ENCODE measurements around the gene C5orf63.

DNA sequence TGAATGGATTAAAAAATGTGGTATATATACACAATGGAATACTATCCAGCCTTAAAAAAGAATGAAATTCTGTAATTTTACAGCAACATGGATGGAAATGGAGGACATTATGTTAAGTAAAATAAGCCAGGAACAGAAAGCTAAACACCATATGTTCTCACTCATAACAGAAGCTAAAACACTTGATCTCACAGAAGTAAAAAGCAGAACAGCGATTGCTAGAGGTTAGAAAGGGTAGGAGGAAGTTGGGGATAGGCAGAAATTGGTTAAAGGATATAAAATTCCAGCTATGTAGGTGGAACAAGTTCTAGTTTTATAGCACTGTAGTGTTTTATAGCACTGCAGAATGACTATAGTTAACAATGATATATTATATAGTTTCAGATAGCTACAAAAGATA lies 58.7 kb downstream of the C5orf63 start:
- TF ChIP-seq, protein P1, sequence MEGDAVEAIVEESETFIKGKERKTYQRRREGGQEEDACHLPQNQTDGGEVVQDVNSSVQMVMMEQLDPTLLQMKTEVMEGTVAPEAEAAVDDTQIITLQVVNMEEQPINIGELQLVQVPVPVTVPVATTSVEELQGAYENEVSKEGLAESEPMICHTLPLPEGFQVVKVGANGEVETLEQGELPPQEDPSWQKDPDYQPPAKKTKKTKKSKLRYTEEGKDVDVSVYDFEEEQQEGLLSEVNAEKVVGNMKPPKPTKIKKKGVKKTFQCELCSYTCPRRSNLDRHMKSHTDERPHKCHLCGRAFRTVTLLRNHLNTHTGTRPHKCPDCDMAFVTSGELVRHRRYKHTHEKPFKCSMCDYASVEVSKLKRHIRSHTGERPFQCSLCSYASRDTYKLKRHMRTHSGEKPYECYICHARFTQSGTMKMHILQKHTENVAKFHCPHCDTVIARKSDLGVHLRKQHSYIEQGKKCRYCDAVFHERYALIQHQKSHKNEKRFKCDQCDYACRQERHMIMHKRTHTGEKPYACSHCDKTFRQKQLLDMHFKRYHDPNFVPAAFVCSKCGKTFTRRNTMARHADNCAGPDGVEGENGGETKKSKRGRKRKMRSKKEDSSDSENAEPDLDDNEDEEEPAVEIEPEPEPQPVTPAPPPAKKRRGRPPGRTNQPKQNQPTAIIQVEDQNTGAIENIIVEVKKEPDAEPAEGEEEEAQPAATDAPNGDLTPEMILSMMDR (IDR thresholded peaks at IDR 0.05): no peak
- no peak for TF ChIP-seq ZFX (IDR thresholded peaks at IDR 0.05; ENCODE audit: borderline replicate concordance)

Measured in 22Rv1 (cell line).